ENCODE data around the gene CREM. TPM values are rescaled to one million over a fixed set of nuclear protein-coding genes. Genes with fewer than 3 reads are reported as not detected.

CREM gene
- total and polyA plus RNA-seq, 4 donors, result 26.8 to 44.7 (median 38.3) TPM

- WGBS, 2 donors, result 94 to 95% methylated on average over 15 of the region's 15 CpGs
- Histone ChIP-seq H3K27me3 (ENCODE audit: control insufficient read depth in 3 of 3, insufficient read depth in 3 of 3, low read length in 2 of 3) (no peaks in the 10 kb centered on the region), H3K4me1 (ENCODE audit: control insufficient read depth in 5 of 5, insufficient read depth in 5 of 5, low read length in 5 of 5) (no peaks in the 10 kb centered on the region), H3K27ac (ENCODE audit: low read depth in 1 of 2, low read length in 1 of 2) (no peak overlapping the region), H3K36me3 (ENCODE audit: control insufficient read depth in 4 of 4, insufficient read depth in 4 of 4, low read length in 4 of 4) (no peaks in the 10 kb centered on the region), H3K9ac (ENCODE audit: insufficient read depth in 1 of 2, low read length in 2 of 2) (no peak overlapping the region), H3K9me3 (ENCODE audit: control insufficient read depth in 4 of 4, insufficient read depth in 3 of 4, low read length in 3 of 4) (no peaks in the 10 kb centered on the region), H3K4me3 (no peak overlapping the region)
- no peak for TF ChIP-seq CTCF (IDR thresholded peaks at IDR 0.05; ENCODE audit: control extremely low read depth, extremely low read depth)
- ATAC-seq (ENCODE audit: insufficient read depth, low FRiP score) (no peak), DNase-seq (no peak)
Measured at GRCh38 chr10:35237766-35238512, 111.3 kb downstream of the CREM start.

GRCh38 chr10:35244549-35244948 is 117.9 kb downstream of the CREM start:
- no peaks in the 10 kb centered on the region for H3K27me3 ChIP-seq (ENCODE audit: control insufficient read depth in 3 of 3, insufficient read depth in 3 of 3, low read length in 2 of 3)
- H3K36me3 ChIP-seq (ENCODE audit: control insufficient read depth in 4 of 4, insufficient read depth in 4 of 4, low read length in 4 of 4), result no peaks in the 10 kb centered on the region
- no peaks in the 10 kb centered on the region for H3K9me3 ChIP-seq (ENCODE audit: control insufficient read depth in 4 of 4, insufficient read depth in 3 of 4, low read length in 3 of 4)
- no peak for TF ChIP-seq CTCF (IDR thresholded peaks at IDR 0.05; ENCODE audit: control extremely low read depth, extremely low read depth)
- no peak for ATAC-seq (ENCODE audit: insufficient read depth, low FRiP score)
- H3K4me3 ChIP-seq, result no peak overlapping the region
- H3K9ac ChIP-seq (ENCODE audit: insufficient read depth in 1 of 2, low read length in 2 of 2), result no peak overlapping the region
- no peak for DNase-seq
- H3K4me1 ChIP-seq (ENCODE audit: control insufficient read depth in 5 of 5, insufficient read depth in 5 of 5, low read length in 5 of 5), result no peaks in the 10 kb centered on the region
- no peak overlapping the region for H3K27ac ChIP-seq (ENCODE audit: low read depth in 1 of 2, low read length in 1 of 2)
- 95 to 96% methylated on average over 2 of the region's 2 CpGs for WGBS, 2 donors

- 90 to 92% methylated on average over 8 of the region's 8 CpGs for WGBS, 2 donors
- no peaks in the 10 kb centered on the region for H3K9me3 ChIP-seq (ENCODE audit: control insufficient read depth in 4 of 4, insufficient read depth in 3 of 4, low read length in 3 of 4)
- no peaks in the 10 kb centered on the region for H3K4me1 ChIP-seq (ENCODE audit: control insufficient read depth in 5 of 5, insufficient read depth in 5 of 5, low read length in 5 of 5)
- ATAC-seq (ENCODE audit: insufficient read depth, low FRiP score) (no peak), DNase-seq (no peak)
- no peak overlapping the region for H3K4me3 ChIP-seq
- no peaks in the 10 kb centered on the region for H3K36me3 ChIP-seq (ENCODE audit: control insufficient read depth in 4 of 4, insufficient read depth in 4 of 4, low read length in 4 of 4)
- no peak overlapping the region for H3K27ac ChIP-seq (ENCODE audit: low read depth in 1 of 2, low read length in 1 of 2)
- no peak overlapping the region for H3K9ac ChIP-seq (ENCODE audit: insufficient read depth in 1 of 2, low read length in 2 of 2)
- no peak for TF ChIP-seq CTCF (IDR thresholded peaks at IDR 0.05; ENCODE audit: control extremely low read depth, extremely low read depth)
- no peaks in the 10 kb centered on the region for H3K27me3 ChIP-seq (ENCODE audit: control insufficient read depth in 3 of 3, insufficient read depth in 3 of 3, low read length in 2 of 3)
Measured at GRCh38 chr10:35246770-35247343, 120.2 kb downstream of the CREM start.
